NCI-H460 (cell line): ENCODE data around the gene ASCC3. TPM values are rescaled to one million over a fixed set of nuclear protein-coding genes. Genes with fewer than 3 reads are reported as not detected.
A peak's percentile ranks its signal among the peaks of the same experiment; 100 is the strongest.

Experiments used
- DNase-seq: peaks from one replicate; pipeline ENCODE4 v3.0.0-alpha.2; 2016; ENCODE audit warnings: low read depth; ENCODE audit errors: extremely low read depth
- total RNA-seq: library from RNA; depleted of rRNA; stranded (reverse); fragments of >200 nt; shearing (Covaris generic); gene quantifications from 2 replicates; pipeline ENCODE4 v1.2.3, GENCODE V29; 2014

ASCC3 gene
- total RNA-seq, 1 experiment from 2014 or later, result 60.2 TPM

- DNase-seq, result no peak
These were observed 411.8 kb downstream of the ASCC3 start for GRCh38 chr6:100469101-100469859.

GRCh38 chr6:100468016-100468622 is 413.0 kb downstream of the ASCC3 start:
- DNase-seq, result no peak

DNA sequence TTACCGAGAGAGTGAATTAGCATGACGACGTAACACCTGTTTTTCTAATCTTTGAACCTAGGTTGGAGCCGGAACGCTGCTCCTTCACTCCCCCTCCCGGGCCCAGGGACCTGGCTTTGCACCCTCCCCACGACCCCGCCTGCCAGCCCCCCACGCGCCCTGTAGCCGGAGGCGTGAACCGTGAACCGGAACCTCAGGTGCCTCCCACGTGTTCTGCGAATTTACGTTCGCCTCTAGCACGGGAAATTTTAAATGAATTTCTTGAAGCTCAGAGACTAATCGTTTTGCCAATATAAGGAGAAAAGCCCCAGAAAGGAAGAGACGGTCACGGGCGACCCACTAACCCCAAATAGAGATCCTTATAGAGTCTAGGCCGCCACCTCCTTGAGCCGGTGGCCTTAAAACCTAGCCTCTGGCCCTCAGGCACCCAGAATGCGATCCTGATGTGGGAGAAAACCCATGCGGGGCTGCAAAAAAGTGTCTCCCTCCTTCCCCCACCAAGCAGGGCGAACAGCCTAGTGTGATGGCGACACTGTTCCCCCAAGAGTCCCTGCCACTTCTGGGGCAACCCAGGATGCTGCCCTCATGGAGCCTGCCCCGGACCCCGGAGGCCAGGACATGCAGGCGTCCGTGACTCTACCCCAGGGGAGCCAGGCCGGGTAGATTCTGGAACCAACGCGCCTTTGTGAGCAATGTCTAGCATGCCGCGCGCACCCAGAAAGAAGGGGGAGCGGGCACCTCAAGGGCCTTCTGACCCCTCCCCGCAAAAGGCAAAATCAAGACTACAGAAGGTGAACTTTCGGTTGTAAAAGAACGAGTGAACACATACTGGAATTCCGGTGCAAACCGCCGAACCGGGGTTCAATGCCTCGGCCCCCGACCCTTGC is 413.8 kb downstream of the ASCC3 start:
- no peak for DNase-seq

DNA sequence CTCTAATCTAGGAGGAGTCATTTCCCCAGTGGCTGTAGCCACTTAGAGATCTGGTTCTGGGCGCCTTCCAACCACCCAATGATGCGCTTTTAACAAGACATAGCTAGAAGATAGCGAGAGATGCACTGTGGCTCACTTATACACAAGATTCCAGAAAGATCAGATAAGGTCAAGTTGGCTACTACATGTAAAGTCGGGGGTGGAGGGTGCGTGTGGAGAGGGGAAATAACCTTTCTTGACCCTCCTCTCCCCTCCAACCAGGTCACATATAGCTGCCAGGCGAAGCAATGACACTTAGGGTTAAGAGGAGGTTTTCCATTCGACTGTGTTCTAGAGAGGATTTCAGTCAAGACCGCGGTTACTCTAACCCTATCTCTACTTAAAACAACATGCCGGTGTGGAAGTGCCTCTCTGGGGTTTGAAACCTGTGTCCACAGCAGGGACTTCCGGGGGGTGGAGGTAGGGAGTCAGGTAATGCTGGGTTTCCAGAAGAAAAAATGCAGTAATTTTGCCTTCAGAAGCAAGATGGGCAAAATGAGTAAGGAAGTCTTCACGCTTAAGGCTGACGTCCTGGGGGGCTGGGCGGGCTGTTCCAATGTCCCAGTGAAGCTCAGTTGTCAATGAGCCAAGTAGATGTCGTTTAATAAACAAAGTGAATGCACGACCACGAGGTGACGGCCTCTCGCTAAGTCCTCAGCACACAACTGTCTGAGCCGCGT is 414.6 kb downstream of the ASCC3 start:
- no peak for DNase-seq

DNA sequence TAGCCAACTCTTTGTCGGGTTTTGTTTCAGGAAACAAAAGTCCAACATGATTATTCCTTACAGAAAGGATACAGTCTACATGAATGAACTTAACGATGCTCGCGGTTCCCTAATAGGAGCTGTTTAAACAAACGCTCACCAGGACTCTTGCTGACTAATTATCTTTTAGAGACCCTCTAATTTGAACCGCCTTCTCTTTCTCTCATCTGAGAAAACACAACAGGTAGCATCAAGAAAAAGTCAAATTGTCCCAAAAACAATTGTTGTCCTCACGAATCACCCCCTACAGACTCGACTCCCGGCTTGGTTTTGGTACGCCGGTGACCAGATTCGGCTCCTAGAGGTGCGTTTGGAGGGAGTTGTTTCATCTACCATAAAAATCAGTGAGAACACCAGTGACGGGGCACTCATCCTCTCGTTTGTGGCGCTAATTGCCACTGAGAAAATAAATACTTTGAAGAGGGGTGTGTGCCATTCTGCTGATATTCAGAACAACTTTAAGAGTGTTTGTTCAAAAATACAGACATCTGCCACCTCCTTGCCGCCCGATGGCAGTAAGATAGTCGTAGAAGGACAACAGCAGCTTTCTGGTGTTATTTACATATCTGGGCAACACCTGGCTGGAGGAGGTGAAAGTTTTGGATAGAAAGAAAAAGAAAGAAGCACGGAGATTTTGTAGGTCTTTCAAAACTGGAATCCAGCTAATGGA is 415.3 kb downstream of the ASCC3 start:
- no peak for DNase-seq

- DNase-seq, result no peak
These were observed 416.0 kb downstream of the ASCC3 start, which contains the start of gene SIM1 for GRCh38 chr6:100464903-100465700. Gene SIM1 (minus strand): TSS chr6:100464921. CDS start chr6:100463468, 1,453 bp downstream.

GRCh38 chr6:100464162-100464851 is 416.8 kb downstream of the ASCC3 start:
- no peak for DNase-seq

GRCh38 chr6:100463630-100464161 is 417.4 kb downstream of the ASCC3 start:
- no peak for DNase-seq

DNA sequence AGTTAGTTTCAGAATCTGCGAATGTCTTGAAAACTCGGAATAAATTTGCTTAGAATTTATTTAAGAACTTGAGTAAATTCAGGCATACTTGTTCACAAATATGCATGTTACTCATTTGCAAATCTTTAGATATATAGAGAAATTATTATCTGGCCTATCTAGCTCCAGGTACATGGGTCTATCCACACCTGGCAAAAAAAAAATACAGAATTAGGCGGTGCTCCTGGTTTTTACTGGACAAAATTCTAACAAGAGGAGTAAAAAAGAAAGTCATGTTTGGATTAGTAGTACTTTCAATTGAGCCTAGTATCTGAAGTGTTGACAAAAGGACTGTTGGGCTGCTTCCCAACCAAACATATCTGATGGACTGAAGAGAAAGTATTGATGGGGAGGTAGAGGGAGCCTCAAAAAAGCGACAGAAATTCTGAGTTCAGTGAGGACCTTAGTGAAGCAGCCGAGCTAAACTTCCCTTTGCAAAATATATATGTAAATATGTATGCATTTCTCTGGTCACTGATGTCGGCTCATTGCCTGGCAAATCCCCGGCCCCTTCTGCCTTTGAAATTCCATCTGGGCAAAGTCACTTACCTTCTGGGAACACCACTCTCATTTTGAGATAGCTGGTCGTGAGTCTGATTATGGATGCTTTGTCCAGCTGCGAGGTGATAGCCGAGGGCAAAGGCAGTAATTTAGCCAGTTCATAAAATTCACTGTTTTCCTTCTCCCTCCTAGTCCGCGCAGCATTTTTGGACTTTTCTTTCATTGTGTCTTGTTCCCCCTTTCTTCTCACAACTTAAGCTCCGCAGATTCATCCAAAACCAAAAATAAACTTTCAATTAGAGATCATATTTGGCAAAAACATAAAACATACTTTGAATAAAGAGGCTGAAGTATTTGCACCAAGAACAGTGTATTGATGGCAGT is 418.2 kb downstream of the ASCC3 start:
- DNase-seq, result no peak

GRCh38 chr6:100461917-100462705 is 419.0 kb downstream of the ASCC3 start:
- DNase-seq, result no peak

DNA sequence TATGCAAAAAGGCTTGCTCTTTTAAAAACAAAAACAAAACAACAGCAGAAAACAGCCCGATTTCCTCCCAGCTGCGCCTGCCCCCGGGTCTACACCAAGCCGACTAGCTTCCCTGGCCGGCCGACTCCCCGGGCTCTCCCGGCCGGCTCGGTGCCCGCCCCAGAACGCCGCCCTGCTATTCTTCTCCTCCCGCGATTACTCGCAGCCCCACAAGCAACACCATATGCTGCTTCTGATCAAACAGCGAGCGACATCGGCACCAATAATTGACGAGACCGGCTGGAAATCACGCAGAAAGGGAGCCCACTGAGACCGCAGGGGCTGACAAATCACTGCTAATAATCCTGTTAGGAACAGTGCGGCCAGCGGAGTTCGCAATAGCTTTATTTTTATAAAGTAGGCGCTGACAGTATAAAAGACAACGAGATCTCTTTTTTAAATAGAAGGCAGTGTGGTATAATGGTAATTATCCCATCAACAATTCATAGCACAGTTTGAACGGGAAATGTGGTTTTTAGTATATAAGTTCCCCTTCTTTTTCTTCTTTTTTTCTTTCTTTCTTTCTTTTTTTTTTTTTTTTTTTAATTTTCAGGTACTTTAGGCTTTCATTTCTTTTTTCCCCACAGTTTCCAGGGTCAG is 419.7 kb downstream of the ASCC3 start:
- DNase-seq, result peak; percentile 6

DNA sequence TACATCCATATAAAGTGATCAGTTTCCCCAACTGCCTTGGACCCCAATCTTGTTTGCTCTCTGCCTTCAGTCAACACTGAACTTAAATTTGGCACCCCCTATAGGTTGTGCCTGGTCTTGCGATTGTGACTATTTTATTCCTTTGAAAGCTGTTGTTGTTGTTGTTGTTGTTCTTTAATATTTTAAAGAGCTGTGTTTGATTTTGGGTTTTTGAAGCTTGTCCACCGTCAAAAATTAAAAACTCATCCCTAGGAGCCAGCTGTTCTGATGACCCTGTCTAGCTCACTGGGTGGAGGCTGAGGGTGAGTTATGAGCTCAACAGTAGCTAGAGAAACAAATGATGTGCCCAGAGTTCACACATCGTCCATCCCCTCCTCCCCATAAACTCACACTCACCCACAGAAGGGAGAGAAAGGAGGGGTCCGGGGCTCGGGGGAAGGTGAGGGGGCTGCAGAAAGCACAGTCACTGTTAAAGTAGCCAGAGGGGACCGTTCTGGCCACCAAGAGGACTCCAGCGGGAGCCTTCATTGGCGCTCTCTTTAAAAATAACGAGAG is 420.4 kb downstream of the ASCC3 start:
- DNase-seq, result no peak

DNA sequence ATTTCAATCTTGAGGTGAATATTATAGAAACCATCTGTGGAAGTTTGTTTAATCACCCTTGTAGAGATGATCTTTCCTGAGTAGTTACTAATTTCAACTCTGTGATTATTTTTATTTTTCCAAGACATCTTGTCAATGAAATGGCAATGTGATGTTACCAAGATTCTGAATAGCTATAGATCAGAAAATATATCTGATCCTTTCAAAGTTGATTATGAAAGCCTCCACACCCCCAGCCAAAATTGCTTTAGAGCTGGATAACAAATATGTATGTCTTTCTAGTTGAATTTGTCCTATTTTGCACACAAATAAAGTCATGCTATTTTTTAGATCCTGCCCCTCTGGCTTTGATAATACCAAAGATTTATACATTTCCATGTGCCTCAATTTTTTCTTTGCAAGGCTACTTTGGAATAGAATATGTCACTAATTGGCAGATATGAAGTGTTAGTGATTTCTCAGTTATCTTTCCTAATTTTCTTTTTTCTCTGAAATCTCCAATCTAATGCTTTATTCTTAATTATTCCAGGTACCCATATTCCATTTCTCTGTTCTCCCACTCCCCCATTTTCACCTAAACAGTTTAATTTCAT is 421.4 kb downstream of the ASCC3 start:
- DNase-seq, result no peak

GRCh38 chr6:100458841-100459591 is 422.1 kb downstream of the ASCC3 start:
- DNase-seq, result no peak
